ENCODE results near the gene OGDH.

Gene OGDH

DNA sequence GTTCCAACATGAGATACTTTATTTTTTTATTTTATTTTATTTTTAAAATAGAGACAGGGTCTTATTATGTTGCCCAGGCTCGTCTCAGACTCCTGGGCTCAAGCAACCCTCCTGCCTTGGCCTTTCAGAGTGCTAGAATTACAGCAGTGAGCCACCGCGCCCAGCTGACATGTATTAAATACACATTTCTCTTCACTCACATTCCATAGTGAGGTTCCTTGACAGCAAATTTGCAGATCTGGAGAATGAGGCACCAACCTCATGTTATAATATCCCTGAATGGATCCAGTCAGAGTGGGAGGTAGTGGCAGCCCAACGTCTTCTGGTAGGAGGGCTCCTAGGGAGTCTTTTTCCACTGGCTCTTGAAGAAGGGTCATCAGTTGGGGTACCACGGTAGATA is 46.1 kb downstream of the OGDH start:
- no peak overlapping the region for H3K4me2 ChIP-seq (ENCODE audit: low read depth, low read length)
- H3K36me3 ChIP-seq (replicated peaks; ENCODE audit: insufficient read depth, low read length), result no peaks in the 10 kb centered on the region
- H3K9me2 ChIP-seq (replicated peaks; ENCODE audit: insufficient read depth, low read length), result no peaks in the 10 kb centered on the region
- H3K27me3 ChIP-seq (replicated peaks; ENCODE audit: insufficient read depth, low read length), result no peaks in the 10 kb centered on the region
- H3K4me3 ChIP-seq (ENCODE audit: low read length), result no peak overlapping the region
- H2AFZ ChIP-seq (ENCODE audit: low read length), result no peak overlapping the region
- H3K9me3 ChIP-seq (replicated peaks; ENCODE audit: insufficient read depth, low read length), result no peaks in the 10 kb centered on the region
- DNase-seq, result no peak
- no peak overlapping the region for H3K9ac ChIP-seq (ENCODE audit: low read length)
- H4K20me1 ChIP-seq (ENCODE audit: insufficient read depth, low read length), result no peaks in the 10 kb centered on the region
- no peak for TF ChIP-seq EZH2phosphoT487 (IDR thresholded peaks at IDR 0.05; ENCODE audit: low read length)
- TF ChIP-seq, protein P1, sequence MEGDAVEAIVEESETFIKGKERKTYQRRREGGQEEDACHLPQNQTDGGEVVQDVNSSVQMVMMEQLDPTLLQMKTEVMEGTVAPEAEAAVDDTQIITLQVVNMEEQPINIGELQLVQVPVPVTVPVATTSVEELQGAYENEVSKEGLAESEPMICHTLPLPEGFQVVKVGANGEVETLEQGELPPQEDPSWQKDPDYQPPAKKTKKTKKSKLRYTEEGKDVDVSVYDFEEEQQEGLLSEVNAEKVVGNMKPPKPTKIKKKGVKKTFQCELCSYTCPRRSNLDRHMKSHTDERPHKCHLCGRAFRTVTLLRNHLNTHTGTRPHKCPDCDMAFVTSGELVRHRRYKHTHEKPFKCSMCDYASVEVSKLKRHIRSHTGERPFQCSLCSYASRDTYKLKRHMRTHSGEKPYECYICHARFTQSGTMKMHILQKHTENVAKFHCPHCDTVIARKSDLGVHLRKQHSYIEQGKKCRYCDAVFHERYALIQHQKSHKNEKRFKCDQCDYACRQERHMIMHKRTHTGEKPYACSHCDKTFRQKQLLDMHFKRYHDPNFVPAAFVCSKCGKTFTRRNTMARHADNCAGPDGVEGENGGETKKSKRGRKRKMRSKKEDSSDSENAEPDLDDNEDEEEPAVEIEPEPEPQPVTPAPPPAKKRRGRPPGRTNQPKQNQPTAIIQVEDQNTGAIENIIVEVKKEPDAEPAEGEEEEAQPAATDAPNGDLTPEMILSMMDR (IDR thresholded peaks at IDR 0.05; ENCODE audit: low read length), result no peak
- TF ChIP-seq EZH2 (optimal IDR thresholded peaks at IDR 0.05; ENCODE audit: low read depth, low read length), result no peak
- no peaks in the 10 kb centered on the region for H3K4me1 ChIP-seq (ENCODE audit: low read length)
- H3F3A ChIP-seq (ENCODE audit: insufficient read depth, low read length), result no peaks in the 10 kb centered on the region; the same call in 1 of the 2 replicates
- H3K27ac ChIP-seq (ENCODE audit: low read length), result no peak overlapping the region
- 0 out of 2 replicates have a peak, but pooled peaks cover 3% of the 10 kb centered on the region for H3K79me2 ChIP-seq (ENCODE audit: low read length)

DNA sequence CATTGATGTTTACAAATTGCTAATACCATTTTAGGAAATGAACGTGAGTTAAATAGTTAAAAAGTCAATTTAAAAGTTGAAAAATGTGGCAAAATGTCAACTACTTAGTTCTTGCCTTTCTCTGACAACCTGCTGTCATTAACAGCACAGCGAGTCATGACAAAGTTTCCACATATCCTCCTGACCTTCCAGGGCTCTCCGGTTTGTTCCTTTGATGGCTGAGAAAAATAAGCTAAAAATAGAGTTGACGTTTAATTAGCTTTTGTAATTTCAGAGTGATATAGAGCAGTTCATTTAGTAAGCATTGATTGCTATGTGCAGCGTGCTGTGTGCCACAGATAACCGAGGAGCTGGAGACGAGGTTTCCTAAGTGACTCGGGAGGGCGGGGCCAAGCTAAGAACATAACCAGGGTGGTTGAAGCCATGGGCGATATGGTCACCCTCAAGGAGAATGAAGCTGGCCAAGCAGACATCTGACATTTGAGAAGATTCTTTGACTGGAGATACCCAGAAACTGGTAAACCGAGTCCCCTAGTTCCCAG is 47.9 kb downstream of the OGDH start:
- H4K20me1 ChIP-seq (ENCODE audit: insufficient read depth, low read length), result no peaks in the 10 kb centered on the region
- DNase-seq, result no peak
- no peak overlapping the region for H3K4me3 ChIP-seq (ENCODE audit: low read length)
- H3K36me3 ChIP-seq (replicated peaks; ENCODE audit: insufficient read depth, low read length), result no peaks in the 10 kb centered on the region; the same call in 1 of the 2 replicates
- H3K4me2 ChIP-seq (ENCODE audit: low read depth, low read length), result no peak overlapping the region
- no peak overlapping the region for H2AFZ ChIP-seq (ENCODE audit: low read length)
- no peaks in the 10 kb centered on the region for H3K27me3 ChIP-seq (replicated peaks; ENCODE audit: insufficient read depth, low read length)
- no peaks in the 10 kb centered on the region; the same call in 1 of the 2 replicates for H3F3A ChIP-seq (ENCODE audit: insufficient read depth, low read length)
- no peaks in the 10 kb centered on the region for H3K9me2 ChIP-seq (replicated peaks; ENCODE audit: insufficient read depth, low read length)
- no peaks in the 10 kb centered on the region for H3K4me1 ChIP-seq (ENCODE audit: low read length)
- H3K79me2 ChIP-seq (ENCODE audit: low read length), result peaks cover 3% of the 10 kb centered on the region; the same call in 1 of the 2 replicates
- H3K27ac ChIP-seq (ENCODE audit: low read length), result no peak overlapping the region
- H3K9me3 ChIP-seq (replicated peaks; ENCODE audit: insufficient read depth, low read length), result no peaks in the 10 kb centered on the region
- TF ChIP-seq EZH2 (optimal IDR thresholded peaks at IDR 0.05; ENCODE audit: low read depth, low read length) (no peak), EZH2phosphoT487 (IDR thresholded peaks at IDR 0.05; ENCODE audit: low read length) (no peak)
- TF ChIP-seq, protein P1 (IDR thresholded peaks at IDR 0.05; ENCODE audit: low read length), result no peak
- no peak overlapping the region for H3K9ac ChIP-seq (ENCODE audit: low read length)

DNA sequence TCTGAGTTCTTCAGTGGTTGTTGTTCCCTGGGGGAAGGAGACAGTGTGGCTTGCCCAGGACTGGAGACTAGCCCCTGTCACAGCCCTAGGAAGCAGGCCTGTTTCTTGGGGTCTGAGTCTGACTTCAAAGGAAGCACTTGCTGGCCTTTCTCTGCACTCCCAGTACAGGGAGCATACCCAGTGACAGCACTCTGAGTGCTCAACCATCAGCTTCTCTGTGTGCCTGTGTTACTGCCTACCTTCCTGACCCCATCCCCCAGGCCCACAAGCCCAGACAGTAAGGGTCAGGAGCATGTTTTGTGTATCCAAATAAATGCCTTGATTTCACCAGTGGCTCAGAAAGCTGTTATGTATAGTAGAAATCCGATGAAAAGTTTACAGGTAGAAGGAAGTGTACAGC is 48.9 kb downstream of the OGDH start:
- Histone ChIP-seq H3K36me3 (replicated peaks; ENCODE audit: insufficient read depth, low read length) (no peaks in the 10 kb centered on the region; the same call in 1 of the 2 replicates), H3K27me3 (replicated peaks; ENCODE audit: insufficient read depth, low read length) (no peaks in the 10 kb centered on the region), H2AFZ (ENCODE audit: low read length) (no peak overlapping the region), H3K4me2 (ENCODE audit: low read depth, low read length) (no peak overlapping the region), H3K9me2 (replicated peaks; ENCODE audit: insufficient read depth, low read length) (no peaks in the 10 kb centered on the region), H3K27ac (ENCODE audit: low read length) (no peak overlapping the region), H3K79me2 (ENCODE audit: low read length) (peaks cover 11% of the 10 kb centered on the region), H3K9me3 (replicated peaks; ENCODE audit: insufficient read depth, low read length) (no peaks in the 10 kb centered on the region), H3F3A (ENCODE audit: insufficient read depth, low read length) (no peaks in the 10 kb centered on the region; the same call in 1 of the 2 replicates), H3K9ac (ENCODE audit: low read length) (no peak overlapping the region), H3K4me3 (ENCODE audit: low read length) (no peak overlapping the region), H4K20me1 (ENCODE audit: insufficient read depth, low read length) (no peaks in the 10 kb centered on the region), H3K4me1 (ENCODE audit: low read length) (no peaks in the 10 kb centered on the region)
- no peak for DNase-seq
- TF ChIP-seq, protein P1 (IDR thresholded peaks at IDR 0.05; ENCODE audit: low read length), result no peak
